Stimulated activated CD4-positive, alpha-beta T cell treated with anti-CD3 and anti-CD28 coated beads, Interleukin-2, amount 100 ng/mL, for 48 hours (primary cell): ENCODE results near the gene NEK6.

Experiments used
- DNase-seq, 2 donors: peaks; one replicate each; pipeline ENCODE4 v3.0.0-alpha.2; 2020

The NEK6 gene

GRCh38 chr9:124257844-124258606 lies at the start of gene NEK6:
Gene NEK6 (plus strand): TSS chr9:124257949. CDS start chr9:124301965, 44,016 bp downstream.
- DNase-seq, result peak in 1 of 2 donors; percentile 16

- DNase-seq, result no peak
Measured at GRCh38 chr9:124208571-124208970, 49.2 kb upstream of the NEK6 start.

- no peak for DNase-seq
Measured at GRCh38 chr9:124209279-124209678, 48.5 kb upstream of the NEK6 start.

GRCh38 chr9:124209774-124210173 lies 48.0 kb upstream of the NEK6 start:
- no peak for DNase-seq

- DNase-seq, result no peak
Measured at GRCh38 chr9:124210697-124211096, 47.1 kb upstream of the NEK6 start.

- no peak for DNase-seq
Measured at GRCh38 chr9:124212381-124213050, 45.2 kb upstream of the NEK6 start.

- no peak for DNase-seq
Measured at GRCh38 chr9:124213396-124213795, 44.4 kb upstream of the NEK6 start.

- DNase-seq, result no peak
Measured at GRCh38 chr9:124214116-124214515, 43.6 kb upstream of the NEK6 start.

GRCh38 chr9:124214596-124215367 lies 43.0 kb upstream of the NEK6 start:
- no peak for DNase-seq

- no peak for DNase-seq
Measured at GRCh38 chr9:124215368-124215910, 42.3 kb upstream of the NEK6 start.

- no peak for DNase-seq
Measured at GRCh38 chr9:124215956-124216355, 41.8 kb upstream of the NEK6 start.

GRCh38 chr9:124216474-124217176 lies 41.1 kb upstream of the NEK6 start:
- DNase-seq, result peak; percentile 30 to 38

GRCh38 chr9:124217836-124218437 lies 39.8 kb upstream of the NEK6 start:
- DNase-seq, result no peak

GRCh38 chr9:124218438-124218982 lies 39.2 kb upstream of the NEK6 start:
- peak in 1 of 2 donors; percentile 30 for DNase-seq

GRCh38 chr9:124218987-124219461 lies 38.7 kb upstream of the NEK6 start:
- no peak for DNase-seq

- DNase-seq, result no peak
Measured at GRCh38 chr9:124220946-124221451, 36.8 kb upstream of the NEK6 start.

GRCh38 chr9:124221676-124222075 lies 36.1 kb upstream of the NEK6 start:
- no peak for DNase-seq

- no peak for DNase-seq
Measured at GRCh38 chr9:124222109-124222508, 35.6 kb upstream of the NEK6 start.

GRCh38 chr9:124222918-124223720 lies 34.6 kb upstream of the NEK6 start:
- DNase-seq, result no peak

GRCh38 chr9:124225945-124226344 lies 31.8 kb upstream of the NEK6 start:
- no peak for DNase-seq

GRCh38 chr9:124228516-124228915 lies 29.2 kb upstream of the NEK6 start:
- DNase-seq, result no peak
